Heart left ventricle (tissue), 16 donors: ENCODE results near the gene NOS2. TPM values are rescaled to one million over a fixed set of nuclear protein-coding genes. Genes with fewer than 3 reads are reported as not detected.

Source experiments
- ATAC-seq, 4 donors: fragments of 200-7000 bp; cut with Tn5 transposase; one replicate each; pipeline ENCODE4 v1.9.1; 2020 to 2022; ENCODE audit warnings: moderate library complexity in 4 of 4, mild to moderate bottlenecking in 3 of 4, moderate number of reproducible peaks in 1 of 4
- DNase-seq, 5 donors: peaks; one replicate each; pipeline ENCODE4 v3.0.0-alpha.2; 2020
- H3K27ac ChIP-seq, 12 donors: fragments of 200-600 bp; sonication (generic) in 4 of 12; one replicate each; pipeline versions ENCODE4 v1.5.0 to v1.8.0; 2016 to 2022; ENCODE audit warnings: mild to moderate bottlenecking in 2 of 12
- H3K27me3 ChIP-seq, 9 donors: fragments of 200-600 bp; sonication (generic) in 2 of 9; one replicate each; pipeline versions ENCODE4 v1.5.1 to v1.8.0; 2016 to 2022; ENCODE audit warnings: mild to moderate bottlenecking in 3 of 9
- H3K36me3 ChIP-seq, 9 donors: fragments of 200-600 bp; sonication (generic) in 2 of 9; one replicate each; pipeline versions ENCODE4 v1.5.0 to v1.8.0; 2018 to 2022; ENCODE audit warnings: mild to moderate bottlenecking in 2 of 9
- H3K4me1 ChIP-seq, 12 donors: fragments of 200-600 bp; sonication (generic) in 4 of 12; one replicate each; pipeline versions ENCODE4 v1.5.0 to v1.8.0; 2016 to 2022; ENCODE audit warnings: mild to moderate bottlenecking in 3 of 12
- H3K4me3 ChIP-seq, 12 donors: fragments of 200-600 bp; sonication (generic) in 4 of 12; one replicate each; pipeline versions ENCODE4 v1.5.0 to v1.8.0; 2017 to 2022; ENCODE audit warnings: mild to moderate bottlenecking in 9 of 12, moderate library complexity in 4 of 12
- H3K9me3 ChIP-seq, 12 donors: fragments of 200-600 bp; sonication (generic) in 4 of 12; one replicate each; pipeline versions ENCODE4 v1.5.0 to v1.8.0; 2016 to 2022; ENCODE audit warnings: mild to moderate bottlenecking in 1 of 12
- CTCF ChIP-seq, 12 donors: fragments of 200-600 bp; sonication (generic) in 4 of 12; IDR thresholded peaks; one replicate each; pipeline versions ENCODE4 v1.5.0 to v1.8.0; 2018 to 2022; ENCODE audit warnings: antibody characterized with exemption in 12 of 12, mild to moderate bottlenecking in 5 of 12
- POLR2A ChIP-seq, 2 donors: fragments of 450-650 bp; IDR thresholded peaks; one replicate each; pipeline ENCODE4 v1.6.1; 2017; ENCODE audit warnings: antibody characterized with exemption in 2 of 2, mild to moderate bottlenecking in 2 of 2, moderate library complexity in 2 of 2
- WGBS, 4 donors: extraction: QIAGEN DNeasy Blood & Tissue Kit in 2 of 4; methylation state at CpG; one replicate each; pipeline versions ENCODE4 v1.1.5 to v1.1.7; 2013 to 2018; 5-methylcytosine and 5-hydroxymethylcytosine counted together
- intact Hi-C, 10 donors: fragments of 100-400 bp; cut with DNase I; formaldehyde crosslinking; loops; one replicate each; pipeline versions ENCODE4 v1.11.1 to v1.14.2; 2022
- polyA plus RNA-seq, 2 donors: library from polyadenylated mRNA; stranded (reverse); fragments of 200-250 nt; gene quantifications; one replicate each; pipeline ENCODE4 v1.2.3, GENCODE V29; 2013
- total RNA-seq, 9 donors: library from RNA; depleted of rRNA in 2 of 9; stranded (reverse); fragments of >200 nt in 2 of 9; fragmentation: NEBNext Ultra II Directional in 3 of 9; extraction: Animal tissue kit (Norgen Biotek cat#: 25700) in 3 of 9; gene quantifications; one replicate each; pipeline versions ENCODE4 v1.1.0 to v1.2.4, GENCODE V29; 2016 to 2023
- donor health status: ischemic (EF 13 %, LVEDD 7.1; RV severe dilation, severe dysfunction).
- donor health status: healthy with polysubstance abuse.
- donor health status: DM: no; HTN: yes; CAD: no.
- donor health status: DM: no; HTN: no; CAD: no.
- donor health status: ischemic (EF 25% LVEDD 6.9; RV normal size, moderate dysfunction).
- donor health status: ischemic (EF 25% LVEDD 5.7; RV mildly dilated, moderate dysfunction).
- donor health status: healthy.
- donor health status: DM: yes; HTN: yes; CAD: no.
- donor health status: ischemic (EF 35%, LVEDD 5.7; RV mildly dilated, moderate dysfunction).
- donor health status: nonischemic (EF 11% LVEDD 7.7; RV severe dilation, severe dysfunction).
- donor health status: DM: yes; HTN: yes; CAD: no.
- donor health status: PGD.
- donor health status: ischemic (EF 29% LVEDD 5.4; RV normal size, mild dysfunction).
- donor health status: nonischemic (EF 23%, LVEDD 6.1; RV moderate dilation, normal function).

NOS2 gene
- total and polyA plus RNA-seq, 11 donors: 0.07 to 2.2 (median 0.16) TPM; not detected in 1

- Histone ChIP-seq H3K27ac (no peak overlapping the region), H3K4me1 (peaks cover 0 to 13% (median 4%) of the 10 kb centered on the region in 12 donors), H3K4me3 (no peak overlapping the region), H3K27me3 (no peaks in the 10 kb centered on the region), H3K9me3 (no peaks in the 10 kb centered on the region), H3K36me3 (no peaks in the 10 kb centered on the region)
- intact Hi-C loops: no loop called here
- WGBS, 4 donors: 83 to 84% (median 84%) methylated on average over 7 to 8 of the region's 8 CpGs
- TF ChIP-seq CTCF (IDR thresholded peaks at IDR 0.05) (no peak), POLR2A (IDR thresholded peaks at IDR 0.05) (no peak)
- ATAC-seq (no peak), DNase-seq (no peak)
These were observed 20.1 kb downstream of the NOS2 start for GRCh38 chr17:27780092-27780827.

GRCh38 chr17:27778183-27778582 lies 22.1 kb downstream of the NOS2 start:
- H3K9me3 ChIP-seq: no peaks in the 10 kb centered on the region

GRCh38 chr17:27776882-27777624 lies 23.3 kb downstream of the NOS2 start:
- WGBS, 4 donors: 66 to 76% (median 71%) methylated on average over 11 of the region's 11 CpGs

More at GRCh38 chr17:27778183-27778582, 22.1 kb downstream of the NOS2 start:
- TF ChIP-seq POLR2A (IDR thresholded peaks at IDR 0.05): no peak
- no peak for TF ChIP-seq CTCF (IDR thresholded peaks at IDR 0.05)
- Histone ChIP-seq H3K36me3 (no peaks in the 10 kb centered on the region), H3K4me1 (peaks cover 0 to 11% (median 2%) of the 10 kb centered on the region in 12 donors), H3K4me3 (no peak overlapping the region), H3K27ac (no peak overlapping the region), H3K27me3 (no peaks in the 10 kb centered on the region)
- ATAC-seq (no peak), DNase-seq (no peak)
- intact Hi-C loops: no loop called here
- 87 to 89% (median 88%) methylated on average over 4 of the region's 4 CpGs for WGBS, 4 donors

More at GRCh38 chr17:27776882-27777624, 23.3 kb downstream of the NOS2 start:
- Histone ChIP-seq H3K36me3 (no peaks in the 10 kb centered on the region), H3K27ac (no peak overlapping the region), H3K4me3 (no peak overlapping the region), H3K9me3 (no peaks in the 10 kb centered on the region), H3K27me3 (no peaks in the 10 kb centered on the region), H3K4me1 (no peaks in the 10 kb centered on the region)
- intact Hi-C loops: no loop called here
- TF ChIP-seq CTCF (IDR thresholded peaks at IDR 0.05): no peak
- no peak for TF ChIP-seq POLR2A (IDR thresholded peaks at IDR 0.05)
- peak in 1 of 4 donors; percentile 33 for ATAC-seq
- DNase-seq: no peak
